Measurements from ENCODE around the gene KIF20B.
"Not testable (repeated sequence)": the region's sequence is repeated elsewhere in the genome, so short reads cannot be mapped to it uniquely, and the experiment has no call there.

KIF20B gene

DNA sequence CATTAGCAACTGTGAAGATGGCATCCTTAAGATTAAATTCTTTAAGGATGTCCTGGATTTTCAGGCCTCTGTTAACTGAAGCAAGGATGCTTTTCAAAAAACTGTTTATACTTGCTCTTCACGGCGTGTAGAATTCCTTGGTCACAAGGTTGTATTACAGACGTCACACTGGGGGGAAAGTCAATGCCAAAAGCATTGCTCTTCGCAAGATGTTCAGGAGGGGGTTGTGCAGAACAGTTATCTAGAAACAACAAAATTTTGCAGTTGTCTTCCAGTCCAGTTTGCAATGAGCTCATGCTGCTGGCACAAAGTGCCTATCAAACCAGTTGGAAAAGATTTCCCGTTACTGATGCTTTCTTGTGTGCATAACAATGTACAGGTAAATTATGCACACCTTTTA, 8.2 kb upstream of the KIF20B start:
- no peak for DNase-seq

DNA sequence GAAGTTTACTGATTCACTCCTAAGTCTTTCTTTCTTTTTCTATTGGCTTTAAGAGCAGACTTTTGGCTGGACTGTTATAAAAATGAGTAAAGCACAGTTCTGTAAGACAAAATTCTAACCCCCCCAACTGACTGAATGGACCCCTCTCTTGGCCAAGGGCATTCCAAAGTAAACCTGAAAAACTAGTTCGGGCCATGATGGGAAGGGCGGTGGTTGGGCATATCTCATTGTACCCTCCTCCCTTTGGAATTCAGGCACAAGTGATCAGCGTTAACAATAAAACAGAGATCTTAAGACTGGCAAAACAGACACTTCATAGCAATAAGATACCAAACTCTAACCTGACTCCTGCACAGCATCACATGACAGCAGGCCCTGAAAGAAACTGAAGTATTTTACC, 6.1 kb upstream of the KIF20B start:
- DNase-seq, result no peak

DNA sequence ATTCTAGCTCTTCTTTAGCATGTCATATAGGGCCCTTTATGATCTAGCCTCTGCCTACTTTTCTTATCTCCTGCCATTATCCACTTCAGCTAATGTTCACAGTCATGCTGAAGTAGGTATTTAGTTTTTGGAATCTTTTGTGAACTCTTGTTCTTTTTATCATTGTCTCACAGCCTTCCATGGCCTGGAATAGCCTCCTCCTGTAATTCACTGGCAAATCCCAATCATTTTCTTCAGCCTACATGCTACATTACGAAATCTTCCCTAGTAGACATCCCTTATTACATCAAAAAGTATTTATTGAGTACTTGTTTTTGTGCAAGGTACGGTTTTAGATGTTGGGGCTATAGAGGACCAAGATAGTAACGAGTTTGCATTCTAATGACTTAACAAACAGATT, 3.4 kb upstream of the KIF20B start:
- DNase-seq, result no peak

DNA sequence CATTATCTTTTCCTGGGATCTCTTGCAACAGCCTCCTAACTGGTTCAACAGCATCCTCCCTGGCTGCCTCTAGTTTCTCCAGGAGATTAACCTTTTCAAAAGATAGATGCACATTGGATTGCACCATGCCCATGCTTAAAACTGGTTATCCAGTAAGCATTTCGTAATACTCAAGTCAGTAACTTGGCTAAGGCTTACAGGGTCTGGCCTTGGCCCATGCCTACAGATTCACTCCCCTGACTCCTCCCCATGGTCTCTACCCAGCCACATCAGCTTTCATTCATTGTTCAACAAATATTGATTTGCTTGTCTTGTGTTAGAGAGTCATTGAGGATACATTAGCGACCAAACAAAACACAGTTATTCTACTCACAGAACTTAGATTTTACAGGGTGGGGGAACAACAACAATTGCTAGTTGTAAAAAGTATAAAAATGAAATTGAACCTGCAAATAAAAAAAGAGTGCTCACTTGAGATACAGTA, 1.8 kb upstream of the KIF20B start:
- DNase-seq, result no peak

DNA sequence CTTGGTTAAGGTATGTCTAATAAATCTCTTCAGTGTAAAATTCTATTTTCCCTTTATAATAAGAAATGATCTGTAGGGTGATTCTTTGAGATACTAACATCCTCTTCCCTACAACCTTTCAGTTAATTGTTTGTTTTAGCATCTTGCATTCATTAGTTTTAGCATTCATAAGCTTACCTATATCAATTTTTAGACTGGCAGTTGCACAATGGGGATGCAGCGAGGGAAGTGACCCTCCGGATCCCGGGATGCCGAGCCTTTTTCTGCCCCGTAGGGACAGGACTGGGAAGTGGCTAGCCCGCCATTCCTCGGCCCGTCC, 508 bp upstream of the KIF20B start:
- DNase-seq, result no peak

DNA sequence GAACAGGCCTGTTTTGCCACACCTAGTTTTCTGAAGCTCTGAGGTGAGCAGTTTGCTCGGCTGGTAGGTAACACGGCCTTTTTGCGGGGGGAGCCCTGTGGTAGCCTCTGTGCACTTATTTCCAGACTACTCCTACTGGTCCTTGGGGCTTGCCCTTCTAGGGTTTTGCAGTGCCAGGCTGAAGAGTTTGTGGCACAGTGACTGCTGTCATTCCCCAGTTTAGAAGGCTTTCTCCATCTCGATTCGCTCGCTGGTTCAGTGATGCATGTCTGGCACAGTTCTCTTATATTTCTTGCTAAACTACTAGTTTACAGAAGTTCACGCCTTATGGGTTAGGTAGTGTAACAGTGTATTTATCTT, 711 bp downstream of the KIF20B start:
- no peak for DNase-seq

DNA sequence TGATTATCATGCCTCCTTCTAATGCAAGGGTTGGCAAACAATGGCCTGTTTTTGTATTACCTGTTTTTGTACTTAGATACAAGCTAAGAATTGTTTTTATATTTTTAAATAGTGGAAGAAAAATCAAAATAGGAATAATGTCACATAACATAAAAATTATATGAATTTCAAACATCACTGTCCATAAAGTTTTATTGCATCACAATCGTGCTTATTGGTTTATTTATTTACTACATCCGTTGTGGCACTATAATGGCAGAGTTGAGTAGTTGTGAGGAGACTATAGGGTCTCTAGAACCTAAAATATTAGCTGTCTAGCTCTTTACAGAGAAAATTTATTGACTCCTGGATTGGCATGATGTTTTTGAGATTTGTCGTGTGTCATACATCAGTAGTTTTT, 4.1 kb downstream of the KIF20B start:
- no peak for DNase-seq

DNA sequence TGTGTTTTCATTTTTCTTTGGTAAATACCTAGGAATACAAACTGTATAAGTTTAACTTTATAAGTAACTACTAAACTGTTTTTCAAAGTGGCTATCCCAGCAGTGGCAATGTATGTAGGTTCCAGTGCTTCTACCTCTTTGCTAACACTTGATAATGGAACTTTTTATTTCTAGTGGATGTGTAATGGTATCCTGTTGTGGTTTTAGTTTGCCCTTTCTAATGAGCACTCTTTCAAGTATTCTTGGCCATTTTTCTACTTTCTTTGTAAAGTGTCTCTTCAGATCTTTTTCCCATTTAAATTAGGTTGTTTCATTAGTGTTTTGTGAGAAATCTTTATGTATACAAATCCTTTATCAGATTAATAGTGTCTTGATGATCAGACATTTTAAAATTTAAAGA, 4.6 kb downstream of the KIF20B start:
- DNase-seq, result no peak

DNA sequence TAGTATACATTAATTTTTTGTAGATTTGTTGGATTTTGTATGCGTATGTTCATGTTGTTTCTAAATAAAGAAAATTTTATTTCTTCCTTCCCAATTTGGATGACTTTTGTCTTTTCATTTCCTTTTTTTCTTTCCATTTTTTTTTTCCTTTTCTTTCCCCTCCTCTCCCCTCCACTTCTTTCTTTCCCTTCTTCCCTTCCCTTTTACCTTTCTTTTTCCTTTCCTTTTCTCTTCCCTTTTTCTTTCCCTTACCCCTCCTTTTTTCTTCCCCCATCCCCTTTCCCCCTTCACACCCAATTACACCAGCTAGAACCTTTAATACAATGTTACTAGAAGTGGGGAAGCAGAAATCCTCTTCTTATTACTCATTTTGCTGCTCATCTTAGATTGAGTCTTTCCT, 6.0 kb downstream of the KIF20B start:
- DNase-seq, result no peak

DNA sequence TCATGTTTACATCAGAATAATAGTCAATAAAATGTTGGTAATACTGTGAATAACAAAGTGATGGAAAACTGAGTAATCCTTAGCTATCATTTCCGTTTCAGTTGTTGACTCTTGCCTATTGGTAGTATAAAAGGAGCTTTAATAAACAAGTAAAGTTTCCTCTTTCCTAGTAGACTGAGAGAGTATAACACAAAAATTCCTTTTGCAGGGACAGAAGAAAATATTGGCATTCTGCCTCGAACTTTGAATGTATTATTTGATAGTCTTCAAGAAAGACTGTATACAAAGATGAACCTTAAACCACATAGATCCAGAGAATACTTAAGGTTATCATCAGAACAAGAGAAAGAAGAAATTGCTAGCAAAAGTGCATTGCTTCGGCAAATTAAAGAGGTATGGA, 9.4 kb downstream of the KIF20B start:
- DNase-seq, result no peak

DNA sequence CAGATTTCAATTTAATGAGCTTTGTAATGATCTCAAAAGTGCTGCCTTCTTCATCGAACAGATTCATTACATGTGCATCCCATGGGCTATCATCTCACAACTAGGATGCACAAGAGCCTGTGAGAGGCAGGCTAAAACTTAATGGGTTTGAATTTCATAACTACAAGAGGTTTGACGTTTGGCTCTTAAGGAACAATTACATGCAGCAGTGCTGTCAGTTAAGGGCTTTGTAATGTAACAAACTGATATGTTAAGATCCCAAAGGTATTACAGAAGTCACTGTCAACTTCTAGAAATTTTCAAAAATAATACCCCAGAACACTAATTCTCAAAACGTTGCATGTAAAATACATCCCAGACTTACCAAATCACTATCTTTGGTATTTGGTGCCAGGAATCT, 33.2 kb downstream of the KIF20B start:
- DNase-seq, result no peak

DNA sequence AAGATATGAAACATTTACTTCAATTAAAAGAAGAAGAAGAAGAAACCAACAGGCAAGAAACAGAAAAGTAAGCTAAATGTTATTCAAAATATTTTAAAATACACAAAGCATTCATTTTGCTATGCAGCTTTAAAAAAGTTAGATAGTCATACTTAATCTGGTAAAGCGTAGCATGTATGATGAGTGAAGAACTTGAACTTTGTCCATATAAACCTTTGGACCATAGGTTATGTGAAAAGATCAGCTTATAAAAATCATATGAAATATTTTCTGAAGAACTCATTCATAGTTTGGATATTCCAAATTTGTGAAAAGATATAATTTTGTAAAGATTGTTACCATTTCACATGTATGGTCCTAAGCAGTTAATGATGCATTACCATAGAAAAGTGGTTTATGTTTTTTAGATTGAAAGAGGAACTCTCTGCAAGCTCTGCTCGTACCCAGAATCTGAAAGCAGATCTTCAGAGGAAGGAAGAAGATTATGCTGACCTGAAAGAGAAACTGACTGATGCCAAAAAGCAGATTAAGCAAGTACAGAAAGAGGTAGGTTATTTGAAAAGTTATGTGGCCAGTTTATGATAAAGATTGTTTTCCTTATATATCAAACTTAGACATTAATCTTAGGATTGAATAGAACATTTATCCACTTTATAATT, 37.3 kb downstream of the KIF20B start:
- DNase-seq, result no peak

DNA sequence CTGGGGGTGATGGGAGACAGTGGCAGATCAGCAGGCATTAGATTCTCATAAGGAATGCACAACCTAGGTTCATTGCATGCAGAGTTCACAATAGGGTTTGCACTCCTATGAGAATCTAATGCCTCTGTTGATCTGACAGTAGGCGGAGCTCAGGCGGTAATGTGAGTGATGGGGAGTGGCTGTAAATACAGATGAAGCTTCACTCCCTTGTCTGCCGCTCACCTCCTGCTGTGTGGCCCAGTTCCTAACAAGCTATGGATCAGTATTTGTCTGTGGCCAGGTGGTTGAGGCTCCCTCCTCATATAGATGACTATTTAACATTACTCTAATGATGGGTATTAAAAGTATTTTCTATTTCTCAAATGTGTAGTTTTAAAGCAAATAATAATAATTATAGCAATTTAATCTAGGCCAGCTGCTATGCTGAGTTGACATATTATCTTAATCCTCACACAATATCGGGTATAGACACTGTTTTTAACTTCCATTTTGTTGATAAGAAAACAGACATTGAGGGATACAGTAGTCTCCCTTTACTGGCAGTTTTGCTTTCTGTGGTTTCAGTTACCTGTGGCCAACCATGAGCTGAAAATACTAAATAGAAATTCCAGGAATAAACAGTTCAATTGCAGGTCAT, 39.9 kb downstream of the KIF20B start:
- no peak for DNase-seq

DNA sequence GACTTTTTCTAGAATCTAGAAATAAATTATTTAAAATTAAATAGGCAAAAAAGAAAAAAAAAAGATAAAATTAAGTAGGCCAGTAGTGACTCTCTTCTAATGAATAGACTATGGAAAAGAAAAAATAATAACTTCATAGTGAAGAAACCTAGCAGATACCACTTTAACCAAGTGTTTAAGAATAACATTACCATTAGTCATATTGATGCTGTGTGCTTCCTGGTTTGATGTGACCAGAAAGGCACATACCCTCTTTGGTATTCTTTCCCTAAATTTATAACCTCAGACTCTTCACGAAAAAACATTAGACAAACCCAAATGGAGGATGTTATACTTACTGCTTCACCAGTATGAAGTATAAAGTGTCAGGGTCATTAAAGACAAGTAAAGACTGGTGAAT, 42.6 kb downstream of the KIF20B start:
- DNase-seq, result no peak

DNA sequence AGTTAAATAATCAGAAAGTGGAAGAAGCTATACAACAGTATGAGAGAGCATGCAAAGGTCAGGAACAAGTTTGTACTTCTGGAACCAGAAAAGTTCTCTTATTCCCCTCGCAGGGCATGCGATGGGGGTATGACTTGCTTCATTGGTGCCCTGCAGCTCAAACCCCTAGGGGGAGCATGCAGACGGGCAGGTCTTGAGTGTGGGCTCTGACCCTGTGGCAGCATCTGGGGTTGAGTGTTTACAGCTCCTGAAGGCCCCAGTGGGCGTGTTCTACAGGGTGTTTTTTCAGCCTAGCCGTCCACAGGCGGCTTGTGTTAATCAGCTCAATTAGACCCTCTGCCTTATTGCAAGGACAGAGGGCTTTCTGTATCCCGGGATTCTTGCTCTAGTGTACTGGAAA, 44.5 kb downstream of the KIF20B start:
- DNase-seq, result no peak

DNA sequence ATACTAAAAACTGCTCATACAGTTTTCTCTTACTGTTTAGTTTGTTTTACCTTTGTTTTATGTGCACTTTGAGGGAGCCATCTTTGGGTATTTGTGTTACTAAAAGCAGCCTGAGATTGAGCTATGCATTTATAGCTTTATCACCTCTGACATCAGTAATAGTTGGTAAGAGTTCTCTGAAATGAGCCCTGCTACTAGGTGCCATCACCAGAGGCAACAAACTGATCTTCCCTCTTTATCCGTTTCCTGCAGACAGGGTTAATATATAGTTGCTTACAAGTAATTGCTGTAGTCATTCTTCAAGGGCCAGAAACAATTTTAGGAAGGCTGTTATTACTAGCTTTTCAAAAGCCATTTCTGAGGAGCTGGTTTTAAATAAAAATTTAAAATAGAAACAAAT, 49.1 kb downstream of the KIF20B start:
- no peak for DNase-seq

DNA sequence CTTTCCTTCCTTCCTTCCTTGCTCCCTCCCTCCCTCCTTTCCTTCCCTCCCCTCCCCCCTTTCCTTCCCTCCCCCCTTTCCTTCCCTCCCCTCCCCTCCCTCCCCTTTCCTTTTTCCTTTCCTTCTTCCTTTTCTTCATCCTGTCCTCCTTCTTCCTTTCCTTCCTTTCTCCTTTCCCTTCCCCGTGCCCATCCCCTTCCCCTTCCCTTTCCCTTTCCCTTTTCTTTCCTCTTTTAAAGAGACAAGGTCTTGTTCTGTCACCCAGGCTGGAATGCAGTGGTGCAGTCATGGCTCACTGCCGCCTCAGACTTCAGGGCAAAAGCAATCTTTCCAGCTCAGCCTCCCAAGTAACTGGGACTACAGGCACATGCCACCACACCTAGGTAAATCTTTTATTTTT, 54.0 kb downstream of the KIF20B start:
- DNase-seq, result no peak

DNA sequence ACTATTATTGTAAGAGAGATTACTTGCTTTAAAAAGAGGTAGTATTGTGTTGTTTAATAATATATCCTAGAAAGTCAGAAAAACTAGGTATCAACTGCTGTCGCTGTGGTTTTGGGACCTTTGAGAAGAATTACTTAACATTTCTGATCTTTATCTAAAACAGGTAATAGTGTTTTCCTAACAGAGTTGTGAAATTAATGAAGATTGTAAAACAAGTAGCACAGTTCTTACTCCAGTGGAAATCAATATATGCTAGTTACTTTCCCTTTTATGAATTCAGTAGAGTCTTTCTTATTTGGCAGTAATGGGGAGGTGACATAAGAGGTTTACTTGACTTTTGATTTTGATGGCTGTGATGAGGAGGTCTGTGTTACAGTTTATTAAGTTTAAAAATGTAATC, 58.1 kb downstream of the KIF20B start:
- DNase-seq, result no peak

DNA sequence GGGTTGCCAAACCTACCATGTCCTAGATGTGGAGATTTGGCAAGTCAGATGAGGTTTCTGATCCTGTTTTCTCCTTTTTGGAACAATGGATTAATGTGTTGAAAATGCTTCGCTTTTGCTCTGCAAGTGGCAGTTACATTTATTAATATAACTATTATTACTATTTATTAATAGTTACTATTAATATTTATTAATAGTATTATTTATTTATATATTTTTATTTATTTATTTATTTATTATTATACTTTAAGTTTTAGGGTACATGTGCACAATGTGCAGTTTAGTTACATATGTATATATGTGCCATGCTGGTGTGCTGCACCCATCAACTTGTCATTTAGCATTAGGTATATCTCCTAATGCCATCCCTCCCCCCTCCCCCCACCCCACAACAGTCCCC, 62.3 kb downstream of the KIF20B start:
- not testable (repeated sequence) for DNase-seq

DNA sequence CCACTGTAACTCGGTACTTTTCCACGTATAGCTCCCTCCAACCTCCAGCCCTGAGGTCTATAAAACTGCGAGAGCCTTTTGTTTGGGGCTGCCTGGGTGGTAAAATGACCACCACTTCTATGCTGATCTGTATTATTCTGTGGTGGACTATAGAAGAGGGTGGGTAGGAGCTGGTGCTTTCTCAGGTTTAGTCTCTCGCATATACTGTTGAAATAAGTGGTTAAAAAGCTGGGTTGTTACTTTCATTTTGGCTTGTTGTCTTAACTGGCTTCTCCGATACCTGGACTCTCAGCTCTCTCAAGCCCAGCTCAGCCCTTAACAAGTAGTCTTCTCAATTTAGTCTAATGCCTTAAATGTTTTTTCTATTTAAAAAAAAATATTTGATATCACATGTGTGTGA, 70.3 kb downstream of the KIF20B start:
- no peak for DNase-seq

DNA sequence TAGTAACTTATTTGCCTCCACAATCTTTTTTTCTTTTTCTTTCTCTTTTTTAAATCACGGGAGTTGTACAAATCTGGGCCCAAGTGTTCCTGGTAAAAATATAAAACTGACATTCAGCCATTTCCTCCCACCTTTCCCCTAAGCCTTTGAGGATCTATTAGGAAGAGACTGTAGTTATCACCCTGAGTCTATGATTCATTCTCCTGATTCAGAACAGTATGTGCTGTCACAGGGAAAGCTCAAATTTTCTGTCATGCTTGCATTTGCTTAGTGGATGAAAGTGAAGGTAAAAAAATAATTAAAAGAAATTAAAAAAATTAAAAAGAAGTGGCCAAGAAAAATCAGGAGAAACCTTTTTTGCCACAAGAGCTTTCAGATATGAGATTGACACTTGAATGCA, 71.7 kb downstream of the KIF20B start:
- no peak for DNase-seq

DNA sequence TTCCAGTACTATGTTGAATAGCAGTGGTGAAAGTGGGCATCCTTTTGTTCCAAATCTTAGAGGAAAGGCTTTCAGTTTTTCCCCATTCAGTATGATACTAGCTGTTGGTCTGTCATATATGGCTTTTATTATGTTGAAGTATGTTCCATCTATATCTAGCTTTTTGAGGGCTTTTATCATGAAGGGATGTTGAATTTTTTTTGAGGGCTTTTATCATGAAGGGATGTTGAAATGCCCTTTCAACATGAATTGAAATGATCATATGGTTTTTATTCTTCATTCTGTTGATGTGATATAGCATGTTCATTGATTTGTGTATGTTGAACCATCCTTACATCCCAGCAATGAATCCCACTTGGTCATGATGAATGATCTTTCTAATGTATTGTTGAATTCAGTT, 75.3 kb downstream of the KIF20B start:
- DNase-seq, result no peak

DNA sequence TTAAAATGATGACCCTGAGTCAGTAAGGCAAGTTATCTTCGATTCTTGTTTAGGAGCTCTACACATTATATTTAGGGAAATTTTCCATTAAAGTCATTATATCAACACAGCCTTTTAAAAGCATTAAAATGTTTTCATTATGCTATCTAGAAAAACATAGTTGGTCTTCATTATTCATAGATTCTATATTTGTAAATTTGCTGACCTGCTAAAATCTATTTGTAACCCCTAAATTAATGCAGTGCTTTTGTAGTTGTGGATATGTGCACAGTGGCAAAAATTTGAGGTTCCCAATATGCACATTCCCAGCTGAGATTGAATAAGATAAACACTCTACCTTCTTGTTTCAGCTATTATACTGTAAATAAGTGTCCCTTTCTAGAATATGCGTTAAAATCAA, 81.1 kb downstream of the KIF20B start:
- no peak for DNase-seq

DNA sequence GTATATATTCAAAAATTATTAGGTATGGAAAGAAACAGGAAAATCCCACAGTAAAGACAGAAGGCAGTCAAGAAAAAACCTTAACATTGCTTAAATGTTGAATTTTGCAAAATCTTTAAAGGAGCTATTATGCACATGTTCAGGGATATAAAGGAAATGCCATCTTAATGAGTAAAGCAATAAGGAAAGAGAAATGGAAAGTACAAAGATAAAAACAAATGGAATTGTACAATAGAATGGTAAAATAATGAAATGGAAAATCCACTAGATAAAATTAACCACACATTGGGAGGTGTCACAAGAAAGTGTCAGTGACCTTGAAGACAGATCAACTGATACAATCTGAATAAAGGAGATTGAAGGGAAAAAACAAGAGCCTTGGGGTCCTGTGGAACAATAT, 82.0 kb downstream of the KIF20B start:
- no peak for DNase-seq

DNA sequence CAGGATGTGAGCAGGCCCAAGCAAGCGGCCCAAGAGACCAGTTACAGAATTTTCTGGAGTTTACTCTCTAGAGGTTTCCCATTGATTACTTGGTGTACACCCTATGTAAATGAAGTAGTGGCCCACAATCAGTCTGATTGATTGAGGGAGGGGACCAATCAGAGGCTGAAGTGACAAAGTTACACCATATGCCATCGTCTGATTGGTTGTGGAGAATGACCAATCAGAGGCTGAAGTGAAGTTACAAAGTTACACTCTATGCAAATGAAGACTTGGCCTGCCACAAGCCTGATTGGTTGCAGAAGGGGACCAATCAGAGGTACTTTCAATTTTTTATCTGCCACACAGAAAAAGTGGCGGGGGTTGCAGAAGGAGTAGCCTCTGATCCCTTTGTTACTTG, 83.7 kb downstream of the KIF20B start:
- DNase-seq, result no peak
